Right lobe of liver (tissue), 6 donors: ENCODE results near the gene SLC44A4. TPM values are rescaled to one million over a fixed set of nuclear protein-coding genes. Genes with fewer than 3 reads are reported as not detected.

Experiments used
- ATAC-seq, 4 donors: fragments of 200-7000 bp; cut with Tn5 transposase; one replicate each; pipeline ENCODE4 v1.9.1; 2020; ENCODE audit warnings: mild to moderate bottlenecking in 4 of 4, moderate library complexity in 4 of 4
- DNase-seq, 3 donors: peaks; one replicate each; pipeline ENCODE4 v3.0.0-alpha.2; 2020
- H3K27ac ChIP-seq, 3 donors: fragments of 200-600 bp; one replicate each; pipeline ENCODE4 v1.8.0; 2022
- H3K27me3 ChIP-seq, 2 donors: fragments of 200-600 bp; one replicate each; pipeline ENCODE4 v1.8.0; 2022
- H3K36me3 ChIP-seq, 4 donors: fragments of 200-600 bp; sonication (generic) in 1 of 4; one replicate each; pipeline versions ENCODE4 v1.5.1 to v1.8.0; 2017 to 2022; ENCODE audit warnings: control low read depth in 1 of 4
- H3K4me1 ChIP-seq, 4 donors: fragments of 200-600 bp; sonication (generic) in 1 of 4; one replicate each; pipeline versions ENCODE4 v1.5.1 to v1.8.0; 2017 to 2022; ENCODE audit warnings: control low read depth in 1 of 4
- H3K4me3 ChIP-seq, 3 donors: fragments of 200-600 bp; one replicate each; pipeline ENCODE4 v1.8.0; 2022
- H3K9me3 ChIP-seq, 4 donors: fragments of 200-600 bp; sonication (generic) in 1 of 4; one replicate each; pipeline versions ENCODE4 v1.5.1 to v1.8.0; 2017 to 2022; ENCODE audit warnings: control low read depth in 1 of 4
- CTCF ChIP-seq, 4 donors: fragments of 200-600 bp in 3 of 4; fragments of 450-650 bp in 1 of 4; IDR thresholded peaks; one replicate each; pipeline versions ENCODE4 v1.5.1 to v1.8.0; 2016 to 2022; ENCODE audit warnings: antibody characterized with exemption in 4 of 4, mild to moderate bottlenecking in 2 of 4
- POLR2A ChIP-seq: fragments of 450-650 bp; IDR thresholded peaks from one replicate; pipeline ENCODE4 v1.6.1; 2017; ENCODE audit warnings: antibody characterized with exemption, mild to moderate bottlenecking
- WGBS: methylation state at CpG from one replicate; pipeline ENCODE4 v1.1.6; 2018; ENCODE audit warnings: low coverage, low lambda C conversion rate; ENCODE audit not compliant: insufficient coverage; ENCODE audit errors: missing lambda C conversion rate; 5-methylcytosine and 5-hydroxymethylcytosine counted together
- intact Hi-C, 2 donors: fragments of 100-400 bp; cut with DNase I; formaldehyde crosslinking; loops; one replicate each; pipeline versions ENCODE4 v1.11.2 to v1.14.1; 2022
- total RNA-seq, 6 experiments: library from RNA; depleted of rRNA in 2 of 6; stranded (reverse); fragments of >200 nt in 2 of 6; fragmentation: NEBNext Ultra II Directional in 3 of 6; extraction: Animal tissue kit (Norgen Biotek cat#: 25700) in 3 of 6; gene quantifications; one replicate each; pipeline versions ENCODE4 v1.1.0 to v1.2.4, GENCODE V29; 2016 to 2023
- donor health status: DM: no; HTN: yes; CAD: no.
- donor health status: DM: no; HTN: no; CAD: no.
- donor health status: DM: no; HTN: no; CAD: no.
- donor health status: DM: no; HTN: yes; CAD: no.
- donor health status: DM: no; HTN: yes; CAD: no.

Gene SLC44A4
- total RNA-seq, 6 experiments from 2014 or later, result 0.09 to 0.25 TPM; not detected in 4

DNA sequence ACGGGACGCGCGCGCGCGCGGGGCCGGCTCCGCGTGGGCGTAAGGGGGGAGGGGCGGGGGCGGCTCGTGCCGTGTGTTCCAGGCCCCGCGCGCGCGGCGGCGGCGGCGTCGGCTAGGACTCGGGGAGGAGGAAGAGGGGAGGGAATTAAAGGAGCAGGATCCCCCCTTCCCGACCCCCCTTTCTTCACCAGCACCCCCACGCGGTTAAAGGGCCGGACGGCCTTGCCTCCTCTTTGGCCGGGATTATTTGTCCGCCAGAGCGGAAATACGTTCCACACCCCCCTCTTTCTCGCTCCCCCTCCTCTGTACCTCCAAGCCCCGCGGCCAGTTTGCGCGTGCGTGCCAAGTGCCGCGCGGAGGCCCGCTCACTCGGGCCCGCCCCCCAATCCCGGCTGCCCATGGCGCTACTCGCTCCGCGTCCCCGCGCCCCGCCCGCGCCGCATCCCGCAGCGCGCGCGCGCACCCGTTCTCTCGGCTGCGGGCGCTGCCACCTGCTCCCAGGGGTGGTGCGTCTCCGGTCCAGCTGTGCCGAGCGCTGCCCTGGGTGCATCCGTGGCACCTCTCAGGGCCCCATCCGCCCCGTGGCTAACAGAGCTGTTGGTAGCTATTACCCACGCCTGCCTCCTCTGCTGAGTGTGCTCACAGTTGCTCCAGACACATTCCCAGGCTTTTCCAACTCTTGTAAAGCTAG lies 23.3 kb upstream of the SLC44A4 start, which contains the start of gene ZBTB12:
Gene ZBTB12 (minus strand): TSS at position 134 of the 691 bp plus-strand sequence. CDS start 781 bp downstream, outside the sequence.
- DNase-seq, result peak; percentile 90 to 94 (median 93)
- peak within 1 kb of the TSS; percentile 22 to 69 (median 62) for H3K27ac ChIP-seq
- peak; percentile 73 to 84 (median 78) for ATAC-seq
- no peaks in the 10 kb centered on the region for H3K27me3 ChIP-seq
- WGBS, result 0% methylated on average over 11 of the region's 77 CpGs
- TF ChIP-seq POLR2A (peak; percentile 58), CTCF (IDR thresholded peaks at IDR 0.05) (no peak)
- intact Hi-C loops, result loop anchor here in 1 of 2 donors (10.0 kb wide), 1 partner anchor 53 kb away; the partner anchor contains the start of genes NELFE and SKIC2
- peak within 1 kb of the TSS; percentile 31 to 61 (median 60) for H3K4me3 ChIP-seq
- no peaks in the 10 kb centered on the region for H3K9me3 ChIP-seq
- peaks cover 0 to 15% (median under 1%) of the 10 kb centered on the region in 4 donors for H3K4me1 ChIP-seq
- H3K36me3 ChIP-seq, result no peaks in the 10 kb centered on the region

GRCh38 chr6:31901415-31901952 lies 22.7 kb upstream of the SLC44A4 start:
- intact Hi-C loops, result loop anchor here in 1 of 2 donors (10.0 kb wide), 1 partner anchor 53 kb away; the partner anchor contains the start of genes NELFE and SKIC2
- Histone ChIP-seq H3K36me3 (no peaks in the 10 kb centered on the region), H3K4me1 (peaks cover 0 to 19% (median 0%) of the 10 kb centered on the region in 4 donors), H3K27me3 (no peaks in the 10 kb centered on the region), H3K9me3 (no peaks in the 10 kb centered on the region), H3K4me3 (peak overlapping the region; percentile 31 to 61 (median 60)), H3K27ac (peak overlapping the region; percentile 22 to 69 (median 62))
- TF ChIP-seq POLR2A (no peak), CTCF (IDR thresholded peaks at IDR 0.05) (no peak)
- ATAC-seq (peak; percentile 21 to 47 (median 32)), DNase-seq (peak; percentile 71 to 75 (median 73))
- 3% methylated on average over 26 of the region's 45 CpGs for WGBS

GRCh38 chr6:31900917-31901414 lies 22.2 kb upstream of the SLC44A4 start:
- Histone ChIP-seq H3K4me3 (peak overlapping the region; percentile 31 to 61 (median 60)), H3K9me3 (no peaks in the 10 kb centered on the region), H3K36me3 (no peaks in the 10 kb centered on the region), H3K27me3 (no peaks in the 10 kb centered on the region), H3K4me1 (peaks cover 0 to 19% (median 0%) of the 10 kb centered on the region in 4 donors), H3K27ac (peak overlapping the region; percentile 3 to 69 (median 19))
- DNase-seq, result peak in 2 of 3 donors; percentile 42 to 61
- WGBS, result 31% methylated on average over 6 of the region's 29 CpGs
- TF ChIP-seq CTCF (IDR thresholded peaks at IDR 0.05) (no peak), POLR2A (no peak)
- peak in 1 of 4 donors; percentile 1 for ATAC-seq
- intact Hi-C loops, result loop anchor here in 1 of 2 donors (10.0 kb wide), 1 partner anchor 54 kb away; the partner anchor contains the start of genes NELFE and SKIC2

GRCh38 chr6:31899882-31900722 lies 21.3 kb upstream of the SLC44A4 start:
- no peaks in the 10 kb centered on the region for H3K9me3 ChIP-seq
- TF ChIP-seq POLR2A (no peak), CTCF (IDR thresholded peaks at IDR 0.05) (no peak)
- DNase-seq, result peak in 1 of 3 donors; percentile 46
- no peaks in the 10 kb centered on the region for H3K36me3 ChIP-seq
- ATAC-seq, result no peak
- H3K4me3 ChIP-seq, result no peak overlapping the region
- no peak overlapping the region for H3K27ac ChIP-seq
- peaks cover 0 to 19% (median 0%) of the 10 kb centered on the region in 4 donors for H3K4me1 ChIP-seq
- 86% methylated on average over 13 of the region's 49 CpGs for WGBS
- H3K27me3 ChIP-seq, result no peaks in the 10 kb centered on the region
- intact Hi-C loops, result loop anchor here in 1 of 2 donors (10.0 kb wide), 1 partner anchor 55 kb away; the partner anchor contains the start of genes NELFE and SKIC2
